ENCODE results near the gene ZNF425. TPM values are rescaled to one million over a fixed set of nuclear protein-coding genes. Genes with fewer than 3 reads are reported as not detected.
A peak's percentile ranks its signal among the peaks of the same experiment; 100 is the strongest.

ZNF425 gene
- total RNA-seq, 1 donor from 2014 or later, result 7.0 TPM

DNA sequence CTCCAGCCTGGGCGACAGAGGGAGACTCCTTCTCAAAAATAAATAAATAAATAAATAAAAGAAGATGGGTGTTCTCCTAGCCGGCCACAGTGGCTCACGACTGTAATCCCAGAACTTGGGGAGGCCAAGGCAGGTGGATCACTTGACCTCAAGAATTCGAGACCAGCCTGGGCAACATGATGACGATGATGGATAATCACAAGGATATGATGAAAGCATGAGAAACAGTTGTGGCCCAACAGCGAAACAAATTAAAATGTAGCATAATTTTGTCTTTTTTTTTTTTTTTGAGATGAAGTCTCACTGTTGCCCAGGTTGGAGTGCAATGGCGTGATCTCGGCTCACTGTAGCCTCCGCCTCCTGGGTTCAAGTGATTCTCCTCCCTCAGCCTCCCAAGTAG is 48.5 kb downstream of the ZNF425 start:
- no peak for DNase-seq (ENCODE audit: low spot score in 2 of 2, unreplicated experiment in 2 of 2)
- Mint-ChIP-seq H3K9me3 (no peaks in the 10 kb centered on the region), H3K27me3 (ENCODE audit: low read depth) (no peaks in the 10 kb centered on the region), H3K27ac (no peak overlapping the region), H3K4me1 (no peaks in the 10 kb centered on the region), H3K4me3 (no peak overlapping the region), H3K36me3 (peaks cover 28% of the 10 kb centered on the region)
- TF ChIP-seq CTCF (IDR thresholded peaks at IDR 0.05; ENCODE audit: unreplicated experiment), result no peak

GRCh38 chr7:149075286-149075685 is 50.8 kb downstream of the ZNF425 start:
- Mint-ChIP-seq H3K9me3 (no peaks in the 10 kb centered on the region), H3K4me1 (no peaks in the 10 kb centered on the region), H3K27ac (peak overlapping the region; percentile 77), H3K36me3 (peaks cover 30% of the 10 kb centered on the region), H3K4me3 (no peak overlapping the region), H3K27me3 (ENCODE audit: low read depth) (no peaks in the 10 kb centered on the region)
- DNase-seq (ENCODE audit: low spot score in 2 of 2, unreplicated experiment in 2 of 2), result no peak
- no peak for TF ChIP-seq CTCF (IDR thresholded peaks at IDR 0.05; ENCODE audit: unreplicated experiment)

GRCh38 chr7:149074116-149074885 is 51.8 kb downstream of the ZNF425 start:
- no peaks in the 10 kb centered on the region for H3K27me3 Mint-ChIP-seq (ENCODE audit: low read depth)
- peaks cover 27% of the 10 kb centered on the region for H3K36me3 Mint-ChIP-seq
- no peak for TF ChIP-seq CTCF (IDR thresholded peaks at IDR 0.05; ENCODE audit: unreplicated experiment)
- H3K9me3 Mint-ChIP-seq, result no peaks in the 10 kb centered on the region
- H3K4me3 Mint-ChIP-seq, result no peak overlapping the region
- no peaks in the 10 kb centered on the region for H3K4me1 Mint-ChIP-seq
- no peak for DNase-seq (ENCODE audit: low spot score in 2 of 2, unreplicated experiment in 2 of 2)
- H3K27ac Mint-ChIP-seq, result peak overlapping the region; percentile 5

GRCh38 chr7:149072438-149072775 is 53.7 kb downstream of the ZNF425 start:
- DNase-seq (ENCODE audit: low spot score in 2 of 2, unreplicated experiment in 2 of 2), result no peak
- Mint-ChIP-seq H3K36me3 (peaks cover 27% of the 10 kb centered on the region), H3K4me1 (no peaks in the 10 kb centered on the region), H3K27me3 (ENCODE audit: low read depth) (no peaks in the 10 kb centered on the region), H3K4me3 (no peak overlapping the region), H3K9me3 (no peaks in the 10 kb centered on the region), H3K27ac (no peak overlapping the region)
- TF ChIP-seq CTCF (IDR thresholded peaks at IDR 0.05; ENCODE audit: unreplicated experiment), result no peak

GRCh38 chr7:149071641-149072437 is 54.3 kb downstream of the ZNF425 start:
- Mint-ChIP-seq H3K9me3 (no peaks in the 10 kb centered on the region), H3K4me3 (no peak overlapping the region), H3K27ac (no peak overlapping the region), H3K4me1 (no peaks in the 10 kb centered on the region), H3K27me3 (ENCODE audit: low read depth) (no peaks in the 10 kb centered on the region), H3K36me3 (peaks cover 23% of the 10 kb centered on the region)
- no peak for DNase-seq (ENCODE audit: low spot score in 2 of 2, unreplicated experiment in 2 of 2)
- TF ChIP-seq CTCF (IDR thresholded peaks at IDR 0.05; ENCODE audit: unreplicated experiment), result peak; percentile 50
